GM18498 (cell line): ENCODE results near the gene RGS8.
"Not testable (repeated sequence)": the region's sequence is repeated elsewhere in the genome, so short reads cannot be mapped to it uniquely, and the experiment has no call there.

Source experiments
- ATAC-seq: cut with Tn5 transposase; IDR thresholded peaks from one replicate; pipeline ENCODE4 v1.9.1; 2021; ENCODE audit warnings: mild to moderate bottlenecking, moderate library complexity; ENCODE audit not compliant: unreplicated experiment

The RGS8 gene

DNA sequence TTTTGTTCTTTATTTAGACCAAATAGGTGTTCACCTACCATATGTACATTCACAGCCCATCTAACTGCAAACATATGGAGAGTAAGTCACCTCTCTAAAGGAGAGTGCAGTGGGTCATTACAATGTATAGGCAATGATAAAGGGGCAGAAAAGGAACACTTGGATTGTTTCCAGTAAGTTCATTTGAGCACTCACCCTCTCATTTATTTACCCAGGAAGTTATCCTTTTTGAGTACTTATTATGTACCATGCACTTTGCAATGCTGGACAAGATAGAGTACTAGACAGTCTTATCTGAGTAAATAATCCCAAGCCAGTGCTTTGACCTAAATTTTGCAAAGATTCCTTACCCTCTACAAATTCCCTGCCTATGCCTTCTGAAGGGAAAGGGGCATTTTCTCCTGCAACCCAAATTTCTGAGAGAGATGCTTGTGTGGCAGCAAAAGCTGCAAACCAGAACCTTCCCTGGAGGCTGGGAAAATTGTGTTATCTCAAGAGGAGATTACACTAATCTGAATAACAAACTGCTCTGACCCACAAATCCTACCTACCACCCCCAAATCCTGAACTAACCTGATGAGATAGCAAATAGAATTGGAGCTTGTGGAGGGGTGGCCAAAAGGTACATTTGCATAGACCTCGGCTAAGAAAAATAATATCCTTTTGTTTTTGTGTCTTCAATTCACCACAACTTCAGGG, 18.6 kb upstream of the RGS8 start:
- no peak for ATAC-seq

DNA sequence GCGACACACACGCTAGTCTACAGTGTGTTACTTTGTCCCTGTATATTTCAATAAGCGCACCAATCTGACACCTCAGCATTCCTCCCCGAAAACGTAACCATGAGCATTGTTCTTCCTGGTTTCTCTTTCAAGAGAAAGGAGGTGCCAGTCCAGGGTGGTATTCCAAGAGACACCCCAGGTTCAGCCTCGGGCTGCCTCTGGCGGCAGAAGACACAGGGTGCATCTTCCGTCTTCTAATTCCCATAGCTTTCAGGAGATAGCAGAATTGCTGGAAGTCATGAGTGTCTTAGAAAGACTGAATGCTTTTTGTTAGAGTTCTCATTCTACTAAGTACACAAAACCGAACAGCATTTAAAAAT, 15.9 kb upstream of the RGS8 start:
- ATAC-seq = no peak

DNA sequence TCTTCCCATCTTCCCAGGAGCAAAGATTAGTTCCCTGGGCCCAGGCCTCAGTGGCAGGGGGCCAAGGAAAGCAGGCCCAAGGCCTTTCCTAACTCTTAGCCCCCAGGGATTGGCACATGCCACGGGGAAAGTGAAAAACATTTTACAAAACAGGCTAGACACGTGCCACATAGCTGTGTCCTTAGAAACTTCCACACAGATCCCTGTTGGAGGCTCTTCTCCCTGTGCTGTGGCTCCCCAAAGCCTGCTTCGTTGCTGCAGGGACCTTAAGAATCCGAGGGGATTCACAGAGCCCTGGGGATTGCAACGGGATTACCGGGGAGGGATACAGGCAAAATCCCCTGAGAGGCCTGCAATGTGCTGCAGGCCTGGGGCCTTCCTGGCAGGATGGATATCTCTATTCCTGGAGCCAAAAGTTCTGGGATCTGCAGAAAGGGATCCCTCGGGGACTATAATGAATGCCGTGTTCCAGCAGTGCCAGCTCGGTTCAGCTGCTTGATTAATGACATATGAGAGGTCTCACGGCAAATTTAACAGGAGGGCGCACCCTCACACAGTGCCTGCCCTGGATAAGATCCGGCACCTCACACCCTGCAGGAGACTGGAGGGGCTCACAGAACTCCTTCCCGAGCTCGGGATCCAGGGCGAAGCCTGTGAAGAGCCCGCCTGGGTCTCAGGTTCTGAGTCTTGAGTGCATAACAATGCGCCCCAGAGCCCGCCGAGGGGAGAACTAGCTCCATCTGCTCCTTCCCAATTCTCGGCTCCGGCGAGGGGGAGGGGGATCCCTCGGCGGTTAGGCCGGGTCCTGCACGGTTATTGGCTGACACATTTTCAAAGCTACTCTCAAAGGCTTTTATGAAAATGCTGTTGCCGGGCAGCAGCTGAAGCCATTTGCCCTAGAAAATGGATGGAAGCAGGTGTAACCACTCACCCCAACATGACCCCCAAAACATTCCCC, 15.3 kb upstream of the RGS8 start:
- ATAC-seq = no peak

- no peak for ATAC-seq
Observed at GRCh38 chr1:182698971-182699370, 14.6 kb upstream of the RGS8 start.

GRCh38 chr1:182693139-182693538, 8.8 kb upstream of the RGS8 start:
- ATAC-seq = not testable (repeated sequence)

DNA sequence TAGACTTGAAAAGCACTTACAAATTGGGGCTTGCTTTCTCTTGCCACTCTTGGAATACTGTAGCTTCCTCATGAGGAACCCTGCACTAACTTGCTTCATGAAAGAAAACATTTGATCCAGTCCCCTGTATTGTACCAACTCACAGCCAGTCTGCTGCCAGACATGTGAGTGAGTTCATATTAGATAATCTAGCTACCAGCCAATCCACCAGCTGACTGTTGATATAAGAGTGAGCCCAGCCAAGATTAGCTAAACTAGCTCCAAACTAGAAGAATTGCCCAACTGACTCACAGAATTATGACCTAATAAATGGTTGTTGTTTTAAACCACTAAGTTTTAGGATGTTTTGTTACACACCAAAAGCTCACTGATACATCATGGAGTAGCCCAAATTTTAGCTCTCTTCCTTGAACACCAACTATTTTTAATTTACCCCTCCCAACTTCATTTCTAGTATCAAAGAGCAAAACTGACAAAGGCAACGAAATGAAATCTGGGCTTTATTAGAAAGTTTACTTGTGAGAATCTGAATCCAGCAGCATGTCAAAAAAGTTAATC, 6.6 kb upstream of the RGS8 start:
- ATAC-seq = no peak

DNA sequence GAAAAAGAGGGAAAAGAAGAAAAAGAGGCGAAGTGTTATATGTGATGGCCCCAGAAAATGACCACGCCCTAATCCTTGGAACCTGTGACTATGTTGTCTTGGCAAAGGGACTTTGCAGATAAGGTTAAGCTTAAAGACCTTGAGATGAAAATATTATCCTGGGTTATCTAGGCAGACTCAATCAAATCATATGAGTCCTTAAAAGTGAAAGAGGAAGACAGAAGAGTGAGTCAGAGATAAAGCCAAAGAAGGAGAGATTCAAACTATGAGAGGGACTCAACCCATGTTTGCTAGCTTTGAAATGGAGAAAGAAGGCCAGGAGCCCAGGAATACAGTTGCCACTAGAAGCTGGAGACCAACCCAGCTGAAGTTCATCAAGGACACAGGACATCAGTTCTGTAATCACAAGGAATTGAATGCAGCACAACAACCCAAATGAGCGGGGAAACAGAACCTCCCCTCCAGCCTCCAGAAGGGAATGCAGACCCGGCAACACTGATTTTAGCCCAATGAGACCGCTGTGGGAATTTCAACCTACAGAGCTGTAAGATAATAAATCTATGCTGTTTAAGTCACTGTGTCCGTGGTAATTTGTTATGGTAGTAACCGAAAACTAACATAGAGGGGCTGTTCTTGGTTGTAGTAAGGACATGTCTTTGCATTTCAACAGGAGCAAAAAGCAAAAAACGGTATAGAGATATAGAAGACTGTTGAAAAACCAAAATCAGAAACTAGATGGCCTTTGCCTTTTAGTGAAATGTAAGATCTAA, 4.2 kb upstream of the RGS8 start:
- ATAC-seq = no peak

GRCh38 chr1:182687361-182687760, 3.0 kb upstream of the RGS8 start:
- ATAC-seq = no peak

DNA sequence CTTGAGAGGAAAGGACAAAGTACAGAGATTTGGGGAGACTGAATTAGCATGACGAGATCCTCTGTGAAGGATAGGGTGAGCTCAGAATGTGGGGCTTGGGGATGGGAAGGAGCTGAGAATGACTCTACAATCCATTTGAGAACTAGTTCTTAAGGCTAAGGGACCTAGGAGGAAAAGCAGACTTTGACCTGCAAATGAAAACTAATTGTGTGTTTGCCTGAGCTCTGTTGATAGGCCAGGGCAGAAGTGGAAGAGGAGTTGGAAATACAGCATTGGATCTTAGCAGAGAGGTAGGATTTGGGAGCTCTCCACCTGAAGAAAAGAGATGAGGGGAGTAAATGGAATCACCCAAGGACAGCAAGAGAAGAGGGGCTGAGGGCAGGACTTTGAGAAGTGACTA, 2.1 kb upstream of the RGS8 start:
- no peak for ATAC-seq

DNA sequence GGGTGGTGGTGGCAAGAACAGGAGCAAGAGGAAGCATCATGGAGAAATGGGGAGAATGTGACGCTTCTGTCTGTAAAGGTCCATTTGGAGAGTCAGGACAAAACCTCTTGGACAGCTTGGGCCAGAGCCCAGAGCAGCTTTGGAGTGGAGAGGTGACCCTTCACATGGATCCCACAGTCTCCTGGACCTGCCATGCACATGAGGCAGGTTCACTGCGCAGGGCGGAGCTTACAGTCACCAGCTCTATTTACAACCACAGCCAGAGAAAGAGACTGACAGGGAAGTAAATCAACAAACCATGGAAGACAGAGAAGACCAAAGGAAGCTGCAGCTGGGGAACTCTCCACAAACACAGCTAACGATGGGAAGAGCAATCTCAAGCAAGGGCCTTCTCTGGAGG, 828 bp upstream of the RGS8 start:
- no peak for ATAC-seq

DNA sequence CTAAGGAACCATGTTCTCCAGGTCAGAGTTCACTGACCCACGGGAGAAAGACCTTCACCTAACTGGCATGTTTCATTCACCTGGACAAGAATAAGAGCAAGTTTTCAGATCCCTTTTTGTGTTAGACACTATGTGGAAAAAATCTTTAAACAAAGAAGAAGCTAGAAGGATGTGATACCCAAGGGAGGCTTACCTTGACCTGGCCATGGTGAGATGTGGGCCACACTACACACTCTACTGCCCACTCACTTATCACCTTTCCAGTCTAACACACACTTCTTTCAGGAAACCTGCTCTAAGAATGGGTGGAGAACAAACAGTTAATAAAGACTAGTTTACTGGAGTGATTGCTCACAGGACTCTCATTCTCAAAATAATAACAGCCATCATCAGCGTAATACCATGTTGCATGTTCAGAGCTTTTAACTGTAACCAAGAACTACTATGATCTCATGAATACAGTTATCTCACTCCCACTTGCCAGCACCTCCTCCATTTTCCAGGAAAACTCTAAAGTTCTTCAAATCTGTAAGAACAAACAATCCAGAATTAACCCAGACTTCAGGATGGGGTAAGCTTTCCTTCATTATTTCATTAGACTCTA, 1.4 kb downstream of the RGS8 start:
- ATAC-seq = no peak

GRCh38 chr1:182682406-182682805, 2.0 kb downstream of the RGS8 start:
- no peak for ATAC-seq

DNA sequence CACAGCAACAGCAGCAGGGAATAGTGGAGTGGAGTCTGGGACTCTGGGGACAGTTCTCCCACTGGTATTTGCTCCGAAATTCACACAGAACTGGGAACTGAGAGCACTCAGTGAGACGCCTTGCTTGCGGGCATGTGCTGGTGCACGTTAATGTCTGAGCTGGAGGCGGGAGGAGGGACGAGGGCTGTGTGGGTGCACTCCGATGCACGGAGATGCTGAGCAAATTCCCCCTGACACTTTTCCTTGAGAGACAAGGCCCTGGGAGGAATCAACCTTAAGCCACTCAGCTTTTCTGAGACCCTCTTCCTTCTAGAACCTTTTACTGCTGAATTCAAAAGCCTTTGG, 2.8 kb downstream of the RGS8 start:
- no peak for ATAC-seq

- no peak for ATAC-seq
Observed at GRCh38 chr1:182680901-182681567, 3.4 kb downstream of the RGS8 start.

DNA sequence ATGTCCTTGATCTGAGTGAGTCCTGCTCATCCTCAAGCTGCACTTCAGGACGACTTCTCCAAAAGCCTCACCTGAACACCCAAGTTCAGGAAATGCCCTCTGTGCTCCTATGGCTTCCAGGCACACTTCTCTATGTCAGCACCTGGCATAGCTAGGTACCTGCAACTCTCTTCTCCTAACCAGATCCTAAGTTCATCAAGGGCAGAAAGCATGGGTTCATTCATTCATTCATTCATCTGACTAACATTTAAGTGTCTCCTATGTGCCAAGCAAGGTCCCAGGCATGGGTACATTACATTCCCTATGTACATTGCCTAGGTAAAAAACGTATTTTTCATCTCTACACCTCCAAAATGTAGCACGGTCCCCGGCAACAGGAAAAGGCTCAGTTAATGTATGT, 4.0 kb downstream of the RGS8 start:
- no peak for ATAC-seq

- ATAC-seq = no peak
Observed at GRCh38 chr1:182679684-182680083, 4.7 kb downstream of the RGS8 start.

DNA sequence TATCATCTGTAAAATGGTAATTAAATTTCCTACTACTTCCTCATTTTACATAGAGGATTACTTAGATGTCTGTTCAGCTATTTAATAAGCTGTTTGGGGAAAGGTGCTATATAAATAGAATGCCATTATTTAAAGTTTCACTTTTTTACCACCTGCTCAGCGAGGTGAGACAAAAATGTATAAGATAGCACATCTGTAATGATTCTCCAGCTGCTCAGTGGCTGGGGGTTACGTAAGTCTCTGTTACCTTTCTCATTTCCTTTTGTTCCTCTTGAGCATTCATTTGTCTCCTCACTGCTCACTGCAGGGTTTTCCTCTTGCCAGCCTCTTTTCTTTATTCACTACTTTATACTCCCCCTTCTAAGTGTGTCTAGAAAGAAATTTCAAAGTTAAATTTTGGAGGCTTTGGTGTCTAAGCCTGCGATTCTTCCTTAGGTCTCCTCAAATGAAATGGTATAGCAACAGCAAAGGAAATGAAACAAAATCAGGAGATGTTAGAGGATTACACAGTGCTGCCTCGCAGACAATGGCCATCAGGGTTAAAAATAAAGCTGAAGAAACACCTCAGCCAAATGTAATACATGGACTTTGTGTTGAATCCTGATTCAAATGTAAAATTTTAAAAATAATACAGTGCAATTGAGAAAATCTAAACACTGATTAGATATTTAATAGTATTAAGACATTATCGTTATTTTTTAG, 6.8 kb downstream of the RGS8 start:
- ATAC-seq = peak; percentile 92

- no peak for ATAC-seq
Observed at GRCh38 chr1:182676274-182676673, 8.1 kb downstream of the RGS8 start.

DNA sequence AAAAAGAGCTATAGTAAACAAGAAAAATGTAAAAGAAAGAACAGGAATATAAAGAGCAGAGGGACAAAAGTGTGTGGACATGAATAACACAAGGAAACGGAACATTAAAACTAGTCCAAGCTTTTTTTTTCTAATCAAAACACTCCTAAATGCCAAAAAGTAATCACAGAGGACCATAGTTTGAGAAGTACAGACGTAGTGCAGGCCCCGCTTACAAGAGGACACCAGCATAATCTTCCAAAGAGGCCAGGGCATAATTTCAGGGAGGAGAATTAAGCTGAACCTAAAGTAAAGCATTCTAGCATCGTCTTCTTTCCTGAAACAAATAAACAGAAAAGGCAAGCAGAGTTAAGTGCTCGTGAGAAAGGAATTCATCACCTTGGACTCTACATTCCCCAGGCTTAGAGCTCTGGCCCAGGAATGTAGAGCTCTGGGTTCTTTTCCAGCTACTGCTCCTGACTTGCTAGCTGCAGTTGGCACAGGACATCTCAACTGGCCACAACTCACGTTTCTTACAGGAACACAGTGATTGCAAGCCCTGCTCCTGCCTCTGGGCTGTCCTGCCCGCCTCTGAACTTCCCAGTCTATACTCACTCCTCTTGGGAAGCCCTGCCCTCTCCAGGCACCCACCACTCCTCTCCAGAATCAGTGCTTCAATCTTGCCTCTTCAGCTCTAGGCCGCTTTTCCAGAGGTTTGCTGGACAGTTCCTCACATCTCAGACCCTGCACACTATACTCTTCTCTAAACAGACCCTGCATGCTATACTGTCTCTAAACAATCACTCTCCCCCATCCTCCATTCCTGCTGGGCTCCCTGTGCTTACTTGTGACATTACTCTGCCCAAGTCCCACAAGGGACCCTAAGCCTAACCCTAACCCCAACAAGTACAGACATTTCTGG, 9.8 kb downstream of the RGS8 start:
- ATAC-seq = no peak
